ENCODE data around the gene SIM2.

- no peak for TF ChIP-seq CTCF (IDR thresholded peaks at IDR 0.05 in 4 of 5, conservative IDR thresholded peaks at IDR 0.05 in 1 of 5)
- TF ChIP-seq POLR2A (IDR thresholded peaks at IDR 0.05) = no peak
Measured at GRCh38 chr21:36769051-36769839, 70.3 kb downstream of the SIM2 start.
